ENCODE results near the gene CCL3. TPM values are rescaled to one million over a fixed set of nuclear protein-coding genes. Genes with fewer than 3 reads are reported as not detected.
"Not testable (repeated sequence)": the region's sequence is repeated elsewhere in the genome, so short reads cannot be mapped to it uniquely, and the experiment has no call there.

The CCL3 gene
- polyA plus RNA-seq, 1 donor from 2014 or later = not detected

DNA sequence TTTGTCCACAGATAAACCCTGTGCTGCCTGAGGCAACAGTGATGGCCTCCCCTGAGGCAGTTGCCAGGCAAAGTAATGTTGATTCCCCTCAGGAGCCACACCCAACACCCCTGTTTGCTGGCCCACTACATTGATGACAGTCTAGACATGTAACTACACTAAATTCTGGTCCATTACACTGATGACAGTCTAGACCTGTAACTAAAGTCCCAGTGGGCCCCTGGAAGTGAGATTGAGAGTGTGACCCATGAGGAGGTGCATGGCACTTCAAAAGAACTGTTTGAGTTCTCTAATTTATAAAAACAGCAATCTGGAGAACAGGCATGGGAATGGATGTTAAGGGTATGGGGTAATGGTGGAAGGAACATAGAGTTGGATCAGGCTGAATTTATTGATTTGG is 22.6 kb upstream of the CCL3 start:
- H4K20me1 ChIP-seq (ENCODE audit: insufficient read depth) = no peaks in the 10 kb centered on the region
- no peak overlapping the region for H2AFZ ChIP-seq (ENCODE audit: low read depth, low read length)
- no peaks in the 10 kb centered on the region for H3K27me3 ChIP-seq (ENCODE audit: insufficient read depth, low read depth, low read length)
- H3K27ac ChIP-seq (ENCODE audit: low read length) = no peak overlapping the region
- no peak overlapping the region for H3K4me3 ChIP-seq (ENCODE audit: low read length)
- no peaks in the 10 kb centered on the region for H3K79me2 ChIP-seq (replicated peaks; ENCODE audit: insufficient read depth, low read length)
- H3K36me3 ChIP-seq (ENCODE audit: insufficient read depth, low read length) = no peaks in the 10 kb centered on the region
- H3K9ac ChIP-seq (ENCODE audit: low read length) = no peak overlapping the region
- H3K9me3 ChIP-seq (ENCODE audit: low read length) = no peaks in the 10 kb centered on the region
- no peaks in the 10 kb centered on the region for H3F3A ChIP-seq (ENCODE audit: insufficient read depth, low read length, poor library complexity, severe bottlenecking)
- TF ChIP-seq EZH2 (IDR thresholded peaks at IDR 0.05; ENCODE audit: borderline replicate concordance, insufficient read depth, low read length, poor library complexity, severe bottlenecking) = no peak
- TF ChIP-seq, protein P1, sequence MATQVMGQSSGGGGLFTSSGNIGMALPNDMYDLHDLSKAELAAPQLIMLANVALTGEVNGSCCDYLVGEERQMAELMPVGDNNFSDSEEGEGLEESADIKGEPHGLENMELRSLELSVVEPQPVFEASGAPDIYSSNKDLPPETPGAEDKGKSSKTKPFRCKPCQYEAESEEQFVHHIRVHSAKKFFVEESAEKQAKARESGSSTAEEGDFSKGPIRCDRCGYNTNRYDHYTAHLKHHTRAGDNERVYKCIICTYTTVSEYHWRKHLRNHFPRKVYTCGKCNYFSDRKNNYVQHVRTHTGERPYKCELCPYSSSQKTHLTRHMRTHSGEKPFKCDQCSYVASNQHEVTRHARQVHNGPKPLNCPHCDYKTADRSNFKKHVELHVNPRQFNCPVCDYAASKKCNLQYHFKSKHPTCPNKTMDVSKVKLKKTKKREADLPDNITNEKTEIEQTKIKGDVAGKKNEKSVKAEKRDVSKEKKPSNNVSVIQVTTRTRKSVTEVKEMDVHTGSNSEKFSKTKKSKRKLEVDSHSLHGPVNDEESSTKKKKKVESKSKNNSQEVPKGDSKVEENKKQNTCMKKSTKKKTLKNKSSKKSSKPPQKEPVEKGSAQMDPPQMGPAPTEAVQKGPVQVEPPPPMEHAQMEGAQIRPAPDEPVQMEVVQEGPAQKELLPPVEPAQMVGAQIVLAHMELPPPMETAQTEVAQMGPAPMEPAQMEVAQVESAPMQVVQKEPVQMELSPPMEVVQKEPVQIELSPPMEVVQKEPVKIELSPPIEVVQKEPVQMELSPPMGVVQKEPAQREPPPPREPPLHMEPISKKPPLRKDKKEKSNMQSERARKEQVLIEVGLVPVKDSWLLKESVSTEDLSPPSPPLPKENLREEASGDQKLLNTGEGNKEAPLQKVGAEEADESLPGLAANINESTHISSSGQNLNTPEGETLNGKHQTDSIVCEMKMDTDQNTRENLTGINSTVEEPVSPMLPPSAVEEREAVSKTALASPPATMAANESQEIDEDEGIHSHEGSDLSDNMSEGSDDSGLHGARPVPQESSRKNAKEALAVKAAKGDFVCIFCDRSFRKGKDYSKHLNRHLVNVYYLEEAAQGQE (IDR thresholded peaks at IDR 0.05; ENCODE audit: borderline replicate concordance) = no peak
- TF ChIP-seq, protein P2, sequence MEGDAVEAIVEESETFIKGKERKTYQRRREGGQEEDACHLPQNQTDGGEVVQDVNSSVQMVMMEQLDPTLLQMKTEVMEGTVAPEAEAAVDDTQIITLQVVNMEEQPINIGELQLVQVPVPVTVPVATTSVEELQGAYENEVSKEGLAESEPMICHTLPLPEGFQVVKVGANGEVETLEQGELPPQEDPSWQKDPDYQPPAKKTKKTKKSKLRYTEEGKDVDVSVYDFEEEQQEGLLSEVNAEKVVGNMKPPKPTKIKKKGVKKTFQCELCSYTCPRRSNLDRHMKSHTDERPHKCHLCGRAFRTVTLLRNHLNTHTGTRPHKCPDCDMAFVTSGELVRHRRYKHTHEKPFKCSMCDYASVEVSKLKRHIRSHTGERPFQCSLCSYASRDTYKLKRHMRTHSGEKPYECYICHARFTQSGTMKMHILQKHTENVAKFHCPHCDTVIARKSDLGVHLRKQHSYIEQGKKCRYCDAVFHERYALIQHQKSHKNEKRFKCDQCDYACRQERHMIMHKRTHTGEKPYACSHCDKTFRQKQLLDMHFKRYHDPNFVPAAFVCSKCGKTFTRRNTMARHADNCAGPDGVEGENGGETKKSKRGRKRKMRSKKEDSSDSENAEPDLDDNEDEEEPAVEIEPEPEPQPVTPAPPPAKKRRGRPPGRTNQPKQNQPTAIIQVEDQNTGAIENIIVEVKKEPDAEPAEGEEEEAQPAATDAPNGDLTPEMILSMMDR (IDR thresholded peaks at IDR 0.05; ENCODE audit: poor library complexity, severe bottlenecking) = no peak
- TF ChIP-seq EP300 (conservative IDR thresholded peaks at IDR 0.05; ENCODE audit: poor library complexity, severe bottlenecking) = no peak
- TF ChIP-seq POLR2AphosphoS5 (IDR thresholded peaks at IDR 0.05) = no peak
- no peak for TF ChIP-seq TAF1 (IDR thresholded peaks at IDR 0.05; ENCODE audit: low read depth)
- no peak for TF ChIP-seq SMC3 (conservative IDR thresholded peaks at IDR 0.05; ENCODE audit: poor library complexity)
- TF ChIP-seq MXI1 (conservative IDR thresholded peaks at IDR 0.05; ENCODE audit: poor library complexity, severe bottlenecking) = no peak
- TF ChIP-seq RAD21 (conservative IDR thresholded peaks at IDR 0.05) = no peak
- no peaks in the 10 kb centered on the region for H3K9me2 ChIP-seq (ENCODE audit: insufficient read depth, low read length)
- H3K4me2 ChIP-seq (ENCODE audit: low read length) = no peak overlapping the region

DNA sequence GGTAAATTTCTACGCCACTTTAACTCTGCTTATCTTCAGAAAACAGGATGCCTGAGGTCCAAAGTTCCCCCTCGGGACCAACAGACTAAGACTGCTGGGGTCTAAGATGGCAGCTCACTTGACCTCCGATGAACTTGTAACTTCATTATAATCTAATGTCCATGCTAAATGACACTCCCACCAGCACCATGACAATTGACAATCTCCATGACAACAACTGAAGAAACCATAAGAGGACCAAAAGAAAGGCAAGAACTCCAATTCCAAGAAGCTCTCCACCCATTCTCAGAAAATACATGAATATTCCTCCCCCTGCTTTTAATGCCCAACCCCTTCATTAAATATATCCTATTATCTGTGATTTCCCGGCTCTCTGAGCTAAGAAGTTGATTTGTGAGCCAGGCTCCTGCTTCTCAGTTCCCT is 21.1 kb upstream of the CCL3 start:
- Histone ChIP-seq H3K9me2 (ENCODE audit: insufficient read depth, low read length) (no peaks in the 10 kb centered on the region), H3K4me3 (ENCODE audit: low read length) (no peak overlapping the region), H3K79me2 (replicated peaks; ENCODE audit: insufficient read depth, low read length) (no peaks in the 10 kb centered on the region), H2AFZ (ENCODE audit: low read depth, low read length) (no peak overlapping the region), H4K20me1 (ENCODE audit: insufficient read depth) (no peaks in the 10 kb centered on the region), H3K9ac (ENCODE audit: low read length) (no peak overlapping the region), H3K36me3 (ENCODE audit: insufficient read depth, low read length) (no peaks in the 10 kb centered on the region), H3K27me3 (ENCODE audit: insufficient read depth, low read depth, low read length) (no peaks in the 10 kb centered on the region), H3K4me2 (ENCODE audit: low read length) (no peak overlapping the region), H3K27ac (ENCODE audit: low read length) (no peak overlapping the region), H3F3A (ENCODE audit: insufficient read depth, low read length, poor library complexity, severe bottlenecking) (no peaks in the 10 kb centered on the region), H3K9me3 (ENCODE audit: low read length) (no peaks in the 10 kb centered on the region)
- TF ChIP-seq MXI1 (conservative IDR thresholded peaks at IDR 0.05; ENCODE audit: poor library complexity, severe bottlenecking) (no peak), RAD21 (conservative IDR thresholded peaks at IDR 0.05) (no peak), SMC3 (conservative IDR thresholded peaks at IDR 0.05; ENCODE audit: poor library complexity) (no peak), POLR2AphosphoS5 (IDR thresholded peaks at IDR 0.05) (no peak), EZH2 (IDR thresholded peaks at IDR 0.05; ENCODE audit: borderline replicate concordance, insufficient read depth, low read length, poor library complexity, severe bottlenecking) (no peak), TAF1 (IDR thresholded peaks at IDR 0.05; ENCODE audit: low read depth) (no peak), EP300 (conservative IDR thresholded peaks at IDR 0.05; ENCODE audit: poor library complexity, severe bottlenecking) (no peak)
- TF ChIP-seq, protein P2 (IDR thresholded peaks at IDR 0.05; ENCODE audit: poor library complexity, severe bottlenecking) = no peak
- TF ChIP-seq, protein P1 (IDR thresholded peaks at IDR 0.05; ENCODE audit: borderline replicate concordance) = no peak

DNA sequence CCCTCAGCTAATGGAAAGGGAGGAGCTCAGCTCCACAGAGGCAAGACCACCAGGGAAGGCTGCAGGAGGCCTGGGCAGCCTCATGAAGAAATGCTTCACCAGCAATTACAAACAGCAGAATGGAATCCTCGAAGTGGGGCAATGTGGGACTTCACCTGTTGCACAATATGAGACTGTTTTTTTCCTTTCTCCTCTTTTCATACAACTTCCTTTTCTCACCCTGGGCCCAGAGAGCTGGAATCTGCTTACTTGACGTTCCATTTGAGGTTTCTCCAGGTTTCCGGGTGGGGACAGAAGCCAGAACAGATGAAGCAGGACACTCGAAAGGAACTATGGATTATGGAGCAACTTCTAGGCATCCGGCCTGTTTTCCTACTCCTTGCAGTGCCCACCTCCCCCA is 18.3 kb upstream of the CCL3 start:
- not testable (repeated sequence) for H3K4me2 ChIP-seq (ENCODE audit: low read length); H4K20me1 ChIP-seq (ENCODE audit: insufficient read depth); H3K27ac ChIP-seq (ENCODE audit: low read length); H3K9me3 ChIP-seq (ENCODE audit: low read length); H3K4me3 ChIP-seq (ENCODE audit: low read length); H3K79me2 ChIP-seq (replicated peaks; ENCODE audit: insufficient read depth, low read length); H3F3A ChIP-seq (ENCODE audit: insufficient read depth, low read length, poor library complexity, severe bottlenecking); H3K27me3 ChIP-seq (ENCODE audit: insufficient read depth, low read depth, low read length); H3K9ac ChIP-seq (ENCODE audit: low read length); H3K9me2 ChIP-seq (ENCODE audit: insufficient read depth, low read length); H3K36me3 ChIP-seq (ENCODE audit: insufficient read depth, low read length); H2AFZ ChIP-seq (ENCODE audit: low read depth, low read length)

All from neural cell (in vitro differentiated cells).